ENCODE measurements around the gene SLC4A3. TPM values are rescaled to one million over a fixed set of nuclear protein-coding genes. Genes with fewer than 3 reads are reported as not detected.
A peak's percentile ranks its signal among the peaks of the same experiment; 100 is the strongest.

The SLC4A3 gene
- polyA plus RNA-seq, 1 experiment: 12.1 TPM

- no peak for TF ChIP-seq CTCF (IDR thresholded peaks at IDR 0.05; ENCODE audit: insufficient read depth, low read depth, low read length)
- peak overlapping the region; percentile 33 for H3K4me3 ChIP-seq (ENCODE audit: low read depth, low read length)
- DNase-seq (ENCODE audit: low read depth): no peak
- H3K27me3 ChIP-seq (ENCODE audit: control insufficient read depth, insufficient read depth, low read length): no peaks in the 10 kb centered on the region
- H3K36me3 ChIP-seq (ENCODE audit: control insufficient read depth, insufficient read depth, low read length): no peaks in the 10 kb centered on the region
- CTCF ChIA-PET: interaction anchor here (0.7 to 0.9 kb wide), 4 partner anchors 40 to 144 kb away, joined by 3 read pairs; no protein-coding TSS in a partner anchor
- POLR2A ChIA-PET: no interaction called here
Observed at GRCh38 chr2:219684721-219685689, 57.6 kb downstream of the SLC4A3 start.

GRCh38 chr2:219687272-219687671 lies 59.8 kb downstream of the SLC4A3 start:
- no peak for TF ChIP-seq CTCF (IDR thresholded peaks at IDR 0.05; ENCODE audit: insufficient read depth, low read depth, low read length)
- no peaks in the 10 kb centered on the region for H3K27me3 ChIP-seq (ENCODE audit: control insufficient read depth, insufficient read depth, low read length)
- no peak overlapping the region for H3K4me3 ChIP-seq (ENCODE audit: low read depth, low read length)
- no peak for DNase-seq (ENCODE audit: low read depth)
- ChIA-PET CTCF (interaction anchor here (0.6 to 5.2 kb wide), 2 partner anchors 13 to 44 kb away, joined by 3 to 88 read pairs; no protein-coding TSS in a partner anchor), POLR2A (no interaction called here)
- no peaks in the 10 kb centered on the region for H3K36me3 ChIP-seq (ENCODE audit: control insufficient read depth, insufficient read depth, low read length)

- POLR2A ChIA-PET: no interaction called here
- no peak overlapping the region for H3K4me3 ChIP-seq (ENCODE audit: low read depth, low read length)
- no peak for DNase-seq (ENCODE audit: low read depth)
- H3K27me3 ChIP-seq (ENCODE audit: control insufficient read depth, insufficient read depth, low read length): no peaks in the 10 kb centered on the region
- TF ChIP-seq CTCF (IDR thresholded peaks at IDR 0.05; ENCODE audit: insufficient read depth, low read depth, low read length): no peak
- no peaks in the 10 kb centered on the region for H3K36me3 ChIP-seq (ENCODE audit: control insufficient read depth, insufficient read depth, low read length)
- CTCF ChIA-PET: interaction anchor here (0.6 to 5.2 kb wide), 5 partner anchors 10 to 127 kb away, joined by 3 to 88 read pairs (median 10); no protein-coding TSS in a partner anchor
Observed at GRCh38 chr2:219687882-219688559, 60.6 kb downstream of the SLC4A3 start.

GRCh38 chr2:219688560-219689445 lies 61.4 kb downstream of the SLC4A3 start:
- no peaks in the 10 kb centered on the region for H3K36me3 ChIP-seq (ENCODE audit: control insufficient read depth, insufficient read depth, low read length)
- TF ChIP-seq CTCF (IDR thresholded peaks at IDR 0.05; ENCODE audit: insufficient read depth, low read depth, low read length): 0 out of 2 replicates have a peak, but pooled peaks have one; percentile 1
- ChIA-PET CTCF (interaction anchor here (0.7 to 5.2 kb wide), 28 partner anchors 8 to 287 kb away, joined by 3 to 88 read pairs (median 6); partner anchors contain the start of genes CHPF, INHA, OBSL1 and TMEM198), POLR2A (interaction anchor here (0.7 kb wide), 1 partner anchor 146 kb away, joined by 3 read pairs; no protein-coding TSS in a partner anchor)
- peak; percentile 95 for DNase-seq (ENCODE audit: low read depth)
- no peaks in the 10 kb centered on the region for H3K27me3 ChIP-seq (ENCODE audit: control insufficient read depth, insufficient read depth, low read length)
- H3K4me3 ChIP-seq (ENCODE audit: low read depth, low read length): no peak overlapping the region

Data from BJ (cell line).